Inflammatory macrophage treated with lipopolysaccharide for 1 hour (primary cell): Measurements from ENCODE around the gene LHFPL6.

Source experiments
- DNase-seq, 2 donors: peaks; one replicate each; pipeline ENCODE4 v3.0.0-alpha.2; 2020 to 2022

The LHFPL6 gene

DNA sequence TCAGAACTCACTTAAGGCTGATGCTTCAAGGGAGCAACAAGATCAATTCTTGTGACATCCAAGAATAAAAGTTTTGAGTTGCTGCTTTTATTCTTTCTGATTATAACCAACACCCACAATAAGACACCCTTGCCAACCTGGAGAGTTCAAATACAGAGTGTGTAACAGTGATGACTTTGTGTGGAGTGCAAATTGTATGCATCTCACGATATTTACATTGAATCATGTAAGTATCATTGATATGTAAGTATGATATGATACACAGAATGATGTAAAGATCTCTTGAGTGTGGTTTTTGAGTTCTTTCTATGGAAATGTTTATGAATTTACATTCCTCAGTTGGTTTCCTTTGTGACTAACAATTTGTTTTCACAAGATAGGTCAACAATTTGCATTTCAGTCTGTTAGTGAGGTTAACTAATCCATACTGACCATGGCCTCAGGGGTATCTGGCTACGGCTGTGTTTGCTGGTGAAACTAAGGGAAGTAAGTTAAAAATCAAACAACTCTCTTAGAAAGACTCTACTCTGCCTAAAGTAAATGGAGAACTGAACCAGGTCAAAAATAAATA is 12.4 kb downstream of the LHFPL6 start:
- DNase-seq: no peak

- DNase-seq: no peak
These were observed 14.6 kb downstream of the LHFPL6 start for GRCh38 chr13:39588384-39588783.

DNA sequence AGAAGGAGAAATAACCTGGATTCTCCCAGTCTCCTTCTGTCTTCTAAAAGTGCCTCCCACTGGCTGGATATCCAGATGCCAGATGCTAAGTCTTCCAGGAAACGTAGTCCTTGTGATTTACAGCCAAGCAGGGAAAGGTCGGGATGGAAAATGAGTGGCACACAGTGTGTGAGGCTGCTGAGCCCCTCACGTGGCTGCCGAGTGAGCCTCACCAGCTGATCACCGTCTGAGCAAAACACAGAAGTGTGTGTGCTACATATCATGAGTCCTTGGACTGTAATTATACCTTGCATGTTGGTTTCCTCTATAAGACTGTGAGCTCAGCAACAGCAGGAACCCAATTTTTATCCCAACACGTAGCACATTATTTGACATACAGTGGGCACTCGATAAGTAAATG is 15.1 kb downstream of the LHFPL6 start:
- no peak for DNase-seq

DNA sequence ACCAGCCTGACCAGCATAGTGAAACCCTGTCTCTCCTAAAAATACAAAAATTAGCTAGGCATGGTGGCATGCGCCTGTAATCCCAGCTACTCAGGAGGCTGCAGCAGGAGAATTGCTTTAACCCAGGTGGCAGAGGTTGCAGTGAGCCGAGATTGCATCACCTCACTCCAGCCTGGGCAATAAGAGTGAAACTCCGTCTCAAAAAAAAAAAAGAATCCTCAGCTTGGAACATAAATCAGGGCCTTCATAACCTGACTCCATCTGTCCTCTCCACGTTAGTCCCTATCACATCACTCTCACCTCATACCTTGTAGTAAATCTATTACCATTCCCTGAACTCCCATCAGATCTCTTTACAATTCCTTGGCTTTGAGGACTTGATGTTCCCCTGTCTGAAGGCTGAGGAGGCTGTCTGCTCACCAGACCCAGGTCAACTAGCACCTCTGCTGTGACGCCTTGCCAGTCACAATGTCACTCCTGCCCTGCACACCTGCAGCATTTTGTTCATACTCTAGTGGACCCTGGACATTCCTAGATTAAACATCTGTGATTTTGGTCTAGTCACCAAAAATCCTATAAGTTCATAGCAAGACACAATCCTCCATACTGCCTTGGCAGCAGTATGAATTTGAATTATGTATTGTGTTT is 15.9 kb downstream of the LHFPL6 start:
- DNase-seq: no peak

DNA sequence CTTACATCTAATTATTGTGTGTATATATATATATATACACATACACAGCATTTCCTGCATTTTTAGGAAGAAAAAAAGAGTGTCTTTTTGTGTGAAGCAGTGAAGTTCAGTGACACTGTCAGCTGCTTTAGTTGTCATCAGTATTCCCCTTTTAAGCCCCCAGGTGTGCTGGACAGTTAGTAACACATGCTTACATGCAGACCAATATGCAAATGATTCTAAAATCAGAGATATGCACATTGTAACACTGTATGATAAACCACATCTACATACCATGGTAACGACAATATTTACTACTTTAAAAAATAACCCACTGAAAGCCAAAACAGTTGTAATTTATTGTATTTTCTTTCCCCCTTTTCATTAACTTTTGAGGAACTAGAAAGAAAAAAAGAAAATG is 16.8 kb downstream of the LHFPL6 start:
- no peak for DNase-seq

DNA sequence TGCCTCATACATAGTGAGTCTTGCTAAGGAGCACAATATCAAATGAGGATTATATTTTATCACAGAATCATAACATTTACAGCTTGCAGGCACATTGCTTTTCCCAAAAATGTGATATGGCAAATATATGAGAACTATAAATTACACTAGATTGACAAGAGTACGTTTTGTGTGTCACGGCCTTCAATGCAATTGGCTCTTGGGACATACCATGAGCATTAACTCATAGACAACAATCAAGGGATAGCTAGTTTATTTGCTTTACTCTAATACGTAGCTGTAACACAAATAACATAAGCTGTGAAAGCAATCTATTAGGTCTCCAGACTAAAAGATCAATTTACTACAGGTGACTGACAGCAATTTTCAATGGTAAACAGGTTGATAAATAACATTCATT is 17.8 kb downstream of the LHFPL6 start:
- no peak for DNase-seq

- DNase-seq: no peak
These were observed 22.0 kb downstream of the LHFPL6 start for GRCh38 chr13:39580881-39581575.

DNA sequence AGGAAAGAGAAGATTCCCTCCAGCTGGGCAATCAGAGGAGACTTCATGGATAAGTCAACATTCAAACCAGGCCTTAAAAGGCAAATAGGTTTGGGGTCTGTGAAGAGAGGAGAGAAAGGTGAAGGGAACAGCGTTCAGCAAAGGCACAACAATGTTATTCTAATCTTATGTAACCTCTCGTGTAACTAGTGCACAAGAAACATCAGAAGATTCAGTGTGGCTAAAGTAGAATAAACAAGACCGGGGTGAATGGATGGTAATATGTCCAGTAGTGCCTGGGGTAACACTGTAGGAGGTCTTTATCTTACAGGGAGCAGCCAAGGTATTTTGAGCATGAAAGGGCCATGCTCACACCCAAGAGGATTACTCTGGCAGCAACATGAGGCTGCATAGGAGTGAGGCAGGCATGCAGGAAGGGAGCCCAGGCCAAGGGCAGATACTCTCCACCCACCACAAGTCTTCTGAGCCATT is 24.1 kb downstream of the LHFPL6 start:
- no peak for DNase-seq

DNA sequence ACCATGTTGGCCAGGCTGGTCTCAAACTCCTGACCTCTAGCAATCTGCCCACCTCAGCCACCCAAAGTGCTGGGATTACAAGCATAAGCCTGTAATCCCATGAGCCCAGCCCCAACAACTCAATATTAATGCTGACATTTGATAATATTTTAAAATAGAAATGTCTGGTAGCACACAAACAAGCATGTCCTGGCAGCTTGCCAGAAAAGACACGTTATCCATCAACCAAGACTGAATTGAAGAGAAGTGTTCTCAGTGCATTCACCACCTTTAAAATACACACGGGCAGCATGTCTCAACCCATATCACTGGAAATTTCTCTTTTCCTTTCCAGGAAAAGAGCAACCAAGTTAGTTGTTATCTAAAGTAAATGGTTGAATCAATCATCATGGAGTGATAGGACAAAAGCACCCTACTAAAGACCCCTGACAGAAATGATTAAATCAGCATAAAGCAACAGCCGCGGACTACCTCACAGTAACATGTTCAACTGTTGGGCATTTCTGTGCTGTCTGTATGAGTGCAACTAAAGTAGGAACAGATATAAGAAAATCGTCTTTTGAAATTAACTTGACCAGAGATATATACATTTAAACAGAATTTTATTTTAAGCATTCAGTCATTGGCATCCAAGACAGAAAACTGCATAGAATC is 25.0 kb downstream of the LHFPL6 start:
- DNase-seq: no peak

GRCh38 chr13:39577203-39577602 is 25.8 kb downstream of the LHFPL6 start:
- DNase-seq: no peak

DNA sequence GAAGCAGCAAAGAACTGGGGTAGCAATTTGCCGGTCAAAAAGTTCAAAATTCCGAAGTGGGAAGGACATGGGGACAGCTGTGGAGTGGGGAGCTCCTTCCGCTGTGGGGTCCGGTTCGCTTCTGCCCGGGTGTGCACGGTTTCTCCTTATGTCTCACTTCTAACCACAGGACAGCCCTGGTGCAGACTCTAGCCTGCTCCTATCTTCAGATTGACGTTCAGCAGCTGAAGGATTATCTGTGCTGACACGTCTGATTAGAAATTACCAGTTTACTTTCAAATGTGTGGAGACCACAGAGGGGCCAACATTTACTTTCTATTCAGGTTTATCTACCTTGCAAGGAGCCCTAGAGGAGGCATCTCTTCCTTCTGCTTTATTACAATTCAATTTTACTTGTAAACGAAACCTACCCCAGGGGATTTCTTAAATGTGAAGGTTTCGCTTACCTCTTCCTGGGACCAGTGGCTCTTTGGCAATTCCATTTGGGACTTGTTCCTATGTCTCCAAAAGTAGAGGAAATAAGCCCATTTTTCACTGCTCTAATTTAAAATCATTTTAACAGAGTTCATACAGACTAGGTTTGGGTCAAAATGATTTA is 27.3 kb downstream of the LHFPL6 start:
- DNase-seq: no peak

DNA sequence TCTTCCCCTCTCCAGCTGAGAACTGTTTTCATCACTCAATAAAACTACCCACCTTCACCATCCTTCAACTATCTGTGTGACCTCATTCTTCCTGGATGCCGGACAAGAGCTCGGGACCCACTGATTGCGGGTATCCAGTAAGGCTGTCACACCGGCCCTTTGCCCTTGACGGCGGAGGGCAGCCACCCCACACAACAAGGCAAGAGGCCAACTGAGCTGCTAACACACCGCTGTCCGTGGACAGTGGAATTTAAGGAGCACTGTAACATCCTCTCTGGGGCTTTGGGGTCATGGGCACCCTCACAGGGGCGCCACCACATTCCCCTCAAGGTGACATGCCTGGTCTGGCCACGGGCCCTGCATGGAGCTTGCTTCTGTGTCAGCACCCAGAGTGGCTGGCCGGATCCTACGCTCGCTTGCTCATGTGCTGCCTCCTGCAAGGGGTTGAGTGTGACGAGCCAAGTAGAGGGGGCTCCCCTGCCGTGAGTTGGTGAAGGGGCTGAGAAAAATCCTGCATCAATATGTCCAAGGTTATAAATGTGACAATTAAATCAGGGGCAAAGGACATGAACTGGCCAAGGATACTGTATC is 31.4 kb downstream of the LHFPL6 start:
- DNase-seq: no peak

DNA sequence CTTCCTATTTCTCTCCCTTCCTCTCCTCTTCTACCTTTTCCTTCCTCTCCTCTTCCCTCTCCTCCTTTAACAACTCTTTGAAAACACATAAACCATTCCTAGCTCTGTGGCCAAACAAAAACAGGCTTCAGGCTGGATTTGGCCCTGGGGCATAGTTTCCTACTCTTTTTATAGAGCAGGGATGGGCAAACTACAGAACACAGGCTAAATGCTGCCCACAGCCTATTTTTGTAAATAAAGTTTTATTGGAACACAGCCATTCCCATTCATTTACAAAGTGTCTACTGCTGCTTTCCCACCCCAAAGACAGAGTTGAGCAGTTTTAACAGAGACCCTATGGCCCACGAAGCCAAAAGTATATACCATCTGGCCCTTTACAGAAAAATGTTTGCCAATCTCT is 35.4 kb downstream of the LHFPL6 start:
- DNase-seq: no peak

DNA sequence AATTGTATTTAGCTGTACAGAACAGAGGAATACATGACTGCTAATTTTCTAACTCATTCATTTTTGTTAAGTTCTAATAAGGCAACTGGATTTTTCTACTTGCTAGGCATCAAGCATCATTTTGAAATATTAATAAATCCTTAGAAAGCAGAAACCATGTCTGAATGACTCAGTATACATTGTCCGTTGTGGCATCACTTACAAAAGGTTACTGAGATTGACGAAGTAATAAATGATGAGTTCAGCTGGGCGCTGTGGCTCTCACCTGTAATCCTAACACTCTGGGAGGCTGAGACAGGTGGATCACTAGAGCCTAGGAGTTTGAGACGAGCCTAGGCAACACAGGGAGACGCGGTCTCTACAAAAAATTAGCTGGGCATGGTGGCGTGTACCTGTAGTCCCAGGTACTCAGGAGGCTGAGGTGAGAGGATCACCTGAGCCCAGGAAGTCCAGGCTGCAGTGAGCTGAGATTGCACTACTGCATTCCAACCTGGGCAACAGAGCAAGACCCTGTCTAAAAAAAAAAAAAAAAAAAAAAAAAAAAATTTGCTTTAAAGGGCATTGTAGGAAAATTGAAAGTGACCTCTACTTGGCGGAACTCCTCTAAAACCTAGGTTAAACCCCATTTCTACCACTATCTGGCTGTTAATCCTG is 36.6 kb downstream of the LHFPL6 start:
- DNase-seq: no peak

DNA sequence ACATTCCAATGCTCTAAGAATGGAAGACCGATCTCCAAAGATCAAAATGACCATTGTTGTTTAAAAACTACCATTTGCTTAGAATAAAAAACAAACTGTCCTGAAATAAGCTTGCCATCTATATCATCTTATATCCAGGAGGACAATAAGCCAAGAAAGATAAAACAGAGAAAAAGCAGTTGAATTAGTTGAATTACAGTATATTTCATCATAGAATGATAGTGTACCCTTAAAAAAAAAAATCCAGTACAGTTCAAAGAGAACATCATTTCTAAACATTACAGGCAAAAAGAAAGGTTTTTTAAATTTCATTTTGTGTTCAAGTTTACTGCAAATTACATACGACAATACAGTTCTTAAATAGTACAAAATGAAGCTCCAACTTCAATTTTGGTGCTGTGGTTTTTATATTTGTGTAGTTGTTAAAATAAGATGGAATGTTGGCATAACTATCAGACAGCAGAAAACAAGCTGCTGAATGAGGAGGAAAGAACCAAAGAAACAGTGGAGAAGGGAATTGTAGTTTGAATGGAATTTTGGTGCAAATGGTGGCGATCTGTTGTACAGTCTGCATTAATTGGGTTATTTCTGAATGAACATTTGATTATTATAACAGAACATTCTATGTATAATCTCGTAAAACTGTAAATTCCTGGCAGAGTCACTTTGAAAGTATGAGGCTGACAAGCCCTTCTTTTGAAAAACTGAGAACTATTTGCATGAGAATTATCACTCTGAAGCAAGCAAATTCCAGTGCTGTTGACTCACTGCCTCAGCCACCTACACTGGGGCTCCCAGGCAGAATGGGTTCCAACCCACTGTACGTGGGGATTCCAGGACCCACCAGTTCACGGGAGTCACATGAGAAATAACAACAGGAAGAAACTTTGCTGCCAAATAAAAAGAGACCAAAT is 37.7 kb downstream of the LHFPL6 start:
- DNase-seq: peak; percentile 23 to 80

DNA sequence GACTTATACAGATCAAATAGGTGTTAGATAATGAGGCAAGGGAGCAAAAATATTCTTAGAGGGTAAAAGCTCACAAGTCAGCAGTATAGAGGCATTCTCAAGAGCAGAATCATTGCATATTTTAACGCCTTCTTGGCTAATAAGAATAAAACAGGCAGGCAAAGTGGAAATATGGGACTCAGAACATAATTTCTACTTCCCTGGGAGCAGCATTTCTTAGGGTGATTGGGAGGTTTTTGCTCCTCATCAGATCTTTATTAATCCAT is 39.6 kb downstream of the LHFPL6 start:
- DNase-seq: no peak

- no peak for DNase-seq
These were observed 41.0 kb downstream of the LHFPL6 start for GRCh38 chr13:39561971-39562370.

DNA sequence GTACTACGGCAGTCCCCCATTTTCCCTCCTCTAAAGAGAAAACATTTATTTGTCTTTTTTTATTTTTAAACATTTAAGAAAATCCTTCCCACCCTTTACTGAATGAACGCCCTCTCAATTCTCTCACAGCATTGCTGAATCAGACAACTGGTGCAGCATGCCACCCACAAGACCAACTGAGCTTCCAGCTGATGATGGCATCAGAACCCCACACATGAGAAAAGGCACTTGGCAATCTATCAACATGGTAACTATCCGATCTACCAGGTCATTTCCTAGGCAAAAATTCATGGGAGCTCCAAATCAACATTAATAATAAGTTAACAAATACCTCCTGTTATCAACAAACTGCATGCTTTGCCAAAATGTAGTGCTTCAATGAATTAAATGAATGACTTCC is 43.1 kb downstream of the LHFPL6 start:
- no peak for DNase-seq

GRCh38 chr13:39557285-39557955 is 45.6 kb downstream of the LHFPL6 start:
- DNase-seq: no peak

DNA sequence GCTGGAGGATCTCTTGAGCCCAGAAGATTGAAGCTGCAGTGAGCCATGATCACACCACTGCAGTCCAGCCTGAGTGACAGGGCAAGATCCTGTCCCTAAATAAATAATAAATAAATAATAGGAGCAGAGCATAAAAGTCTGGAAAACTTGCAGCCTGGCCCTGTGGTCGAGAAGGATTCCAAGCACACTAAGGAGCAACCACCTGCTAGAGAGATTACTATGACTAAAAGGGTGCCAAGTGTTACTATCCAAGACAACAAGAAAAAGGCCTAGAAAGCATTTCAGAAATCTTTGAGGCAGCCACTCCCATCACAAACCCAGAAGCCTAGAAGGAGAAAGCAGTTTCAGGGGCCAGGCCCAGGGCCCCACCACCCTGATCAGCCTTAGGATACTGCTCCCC is 46.1 kb downstream of the LHFPL6 start:
- DNase-seq: no peak

GRCh38 chr13:39554371-39554770 is 48.6 kb downstream of the LHFPL6 start:
- no peak for DNase-seq
